Muscle of arm (tissue), 12 donors: ENCODE measurements around the gene MXRA8. TPM values are rescaled to one million over a fixed set of nuclear protein-coding genes. Genes with fewer than 3 reads are reported as not detected.

Source experiments
- DNase-seq: peaks from one replicate; pipeline ENCODE4 v3.0.0-alpha.2; 2013
- polyA plus RNA-seq, 12 donors: library from polyadenylated mRNA; unstranded; fragments of 120-200 nt; gene quantifications; one replicate each; pipeline ENCODE4 v1.2.1, GENCODE V29; 2013; ENCODE audit not compliant: insufficient read length in 12 of 12

The MXRA8 gene
- polyA plus RNA-seq, 12 donors, result 48.9 to 192 (median 66.7) TPM; not detected in 1

DNA sequence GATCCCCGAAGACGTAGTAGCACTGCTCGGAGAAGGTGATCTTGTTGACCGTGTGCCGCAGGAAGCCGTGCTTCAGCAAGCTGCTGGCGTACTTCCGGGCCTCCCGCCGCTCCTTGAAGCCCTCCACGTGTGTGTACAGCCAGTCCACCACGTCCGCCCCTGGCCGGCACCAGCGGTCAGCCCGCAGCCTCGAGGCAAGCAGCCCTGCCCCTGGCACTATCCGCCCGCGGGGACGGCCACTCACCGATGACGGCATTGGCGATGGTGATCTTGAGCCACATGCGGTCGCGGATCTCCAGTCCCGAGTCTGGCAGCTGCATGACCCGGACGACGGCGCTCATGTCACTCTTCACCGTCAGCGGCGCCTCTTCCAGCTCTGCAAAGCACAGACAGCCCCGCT, 20.1 kb downstream of the MXRA8 start:
- no peak for DNase-seq

DNA sequence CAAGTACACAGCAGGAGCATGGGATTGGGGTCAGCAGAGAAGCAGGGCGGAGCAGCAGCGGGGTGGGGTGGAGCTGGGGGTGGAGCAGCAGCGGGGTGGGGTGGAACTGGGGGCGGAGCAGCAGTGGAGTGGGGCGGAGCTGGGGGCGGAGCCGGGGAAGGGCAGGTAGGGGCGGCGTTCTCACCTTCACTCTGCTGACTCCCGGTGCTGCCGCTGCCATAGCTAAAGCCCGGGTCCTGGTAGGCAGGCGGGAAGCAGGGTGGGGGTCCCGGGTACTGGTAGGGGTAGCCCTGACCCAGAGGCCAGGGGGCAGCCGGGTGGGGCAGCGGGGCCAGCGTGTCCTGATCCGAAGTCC, 20.6 kb downstream of the MXRA8 start:
- DNase-seq, result no peak

DNA sequence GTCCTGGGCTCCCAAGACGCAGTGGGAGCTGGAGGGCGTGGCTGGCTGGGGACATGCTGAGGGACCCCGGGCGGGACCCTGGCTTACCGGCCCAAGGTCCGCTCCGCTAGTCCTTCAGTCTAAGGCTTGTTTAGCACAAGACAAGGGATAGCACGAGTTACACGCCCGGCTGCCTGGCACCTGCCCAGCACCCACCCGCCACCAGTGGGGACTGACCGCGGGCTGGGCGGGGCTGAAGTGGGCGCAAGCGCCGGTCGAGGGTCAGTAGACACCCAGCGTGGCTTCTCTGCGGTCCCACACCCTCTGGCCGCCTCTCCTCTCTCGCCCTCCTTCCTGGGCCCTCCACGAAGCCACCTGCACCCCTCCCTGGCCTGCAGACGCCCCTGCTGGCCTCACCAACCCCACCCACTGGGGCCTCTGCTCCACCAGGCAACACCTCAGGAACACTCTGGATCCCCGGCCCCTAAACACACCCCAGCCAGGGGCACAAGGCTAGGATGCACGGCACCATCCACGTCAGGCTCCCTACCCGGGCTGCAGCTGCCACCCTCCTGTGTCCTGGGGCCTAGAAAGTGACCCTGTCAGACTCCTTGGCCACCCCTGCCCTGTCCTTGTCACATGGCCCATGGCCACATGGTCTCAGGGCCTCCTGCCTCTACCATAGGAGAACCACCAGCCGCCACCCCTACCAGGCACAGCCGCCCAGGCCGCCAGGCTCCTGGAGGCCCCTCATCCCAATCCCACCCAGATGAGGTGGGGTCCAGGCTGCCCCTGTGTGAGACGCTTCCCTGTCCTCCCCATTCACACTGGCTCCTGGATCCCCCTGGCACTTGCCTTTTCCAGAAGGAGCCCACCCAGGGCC, 21.2 kb downstream of the MXRA8 start:
- DNase-seq, result no peak

DNA sequence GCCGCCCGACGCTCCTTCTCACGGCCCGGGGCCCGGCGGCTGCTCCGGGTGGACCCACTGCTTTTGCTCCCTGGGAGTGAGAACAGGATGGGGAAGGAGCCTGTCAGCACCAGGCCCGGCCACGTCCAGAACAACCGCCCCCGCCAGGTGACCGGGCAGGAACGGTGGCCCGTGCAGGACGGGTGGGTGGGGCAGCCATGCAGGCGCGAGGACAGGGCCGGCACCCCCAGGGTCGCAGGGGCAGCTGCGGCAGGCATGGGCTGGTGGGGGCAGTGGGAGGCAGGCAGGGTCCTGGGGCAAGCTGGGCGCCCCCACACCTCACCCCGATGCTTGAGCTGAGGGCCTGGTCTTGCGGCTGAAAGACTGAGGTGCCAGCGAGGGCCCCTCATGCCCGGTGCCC, 21.9 kb downstream of the MXRA8 start:
- no peak for DNase-seq

DNA sequence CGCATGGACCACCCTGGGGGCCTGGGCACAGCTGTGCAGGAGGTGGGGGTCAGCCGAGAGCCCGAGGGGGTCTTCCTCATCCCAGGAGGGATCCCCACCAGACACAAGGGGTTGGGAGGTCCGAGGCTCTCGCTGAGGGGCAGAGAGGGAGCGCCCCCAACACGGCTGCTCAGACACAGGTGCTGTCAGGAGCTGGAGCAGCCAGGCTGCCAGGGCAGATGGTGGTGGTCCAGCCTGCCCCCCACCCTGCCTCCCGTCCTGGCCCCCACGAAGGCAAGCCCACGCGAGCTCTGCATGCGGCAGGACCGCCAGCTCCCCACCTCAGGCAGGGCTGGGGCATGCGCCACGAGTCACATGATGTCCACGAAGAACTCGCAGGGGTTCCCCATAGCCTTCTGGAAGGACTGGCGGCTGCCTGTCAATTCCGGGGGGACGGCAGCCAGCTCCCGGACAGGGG, 22.5 kb downstream of the MXRA8 start:
- no peak for DNase-seq

DNA sequence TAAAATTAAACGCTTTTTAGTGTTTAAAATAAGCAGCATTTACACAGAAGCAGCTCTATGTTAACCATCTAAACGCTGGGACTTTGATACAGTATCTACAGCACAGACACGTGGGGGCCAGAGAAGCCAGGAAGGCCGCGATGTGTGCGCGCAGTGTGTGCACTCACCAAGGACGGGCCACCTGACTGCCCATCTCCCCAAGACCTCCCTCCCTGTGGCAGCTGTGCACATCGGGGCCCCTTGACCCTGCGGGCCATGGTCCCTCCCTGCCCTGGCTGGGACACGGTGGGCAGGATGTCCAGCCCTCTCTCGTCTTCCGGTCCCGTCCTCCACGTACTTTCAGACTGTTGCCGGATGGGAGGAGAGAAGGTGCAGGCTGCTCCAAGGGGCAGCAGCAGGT, 23.1 kb downstream of the MXRA8 start:
- no peak for DNase-seq

DNA sequence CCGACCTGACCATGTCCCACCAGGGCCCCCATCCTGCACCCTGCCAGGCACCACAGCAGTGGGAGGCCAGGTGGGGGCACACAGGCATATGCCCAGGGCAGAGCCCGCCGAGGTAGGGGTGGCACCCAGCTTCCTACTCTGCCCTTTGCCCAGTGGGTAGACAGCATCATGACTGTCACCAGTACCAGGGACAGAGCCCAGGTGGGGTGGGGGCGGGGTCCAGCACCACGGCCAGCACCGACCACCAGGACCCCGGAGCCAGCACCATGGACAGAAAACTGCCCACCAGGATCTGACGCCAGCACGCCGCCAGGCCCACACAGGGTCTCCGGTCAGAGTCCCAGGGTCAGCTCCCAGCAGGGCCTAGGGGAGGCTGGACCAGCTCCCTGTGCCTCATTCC, 23.5 kb downstream of the MXRA8 start:
- DNase-seq, result no peak

DNA sequence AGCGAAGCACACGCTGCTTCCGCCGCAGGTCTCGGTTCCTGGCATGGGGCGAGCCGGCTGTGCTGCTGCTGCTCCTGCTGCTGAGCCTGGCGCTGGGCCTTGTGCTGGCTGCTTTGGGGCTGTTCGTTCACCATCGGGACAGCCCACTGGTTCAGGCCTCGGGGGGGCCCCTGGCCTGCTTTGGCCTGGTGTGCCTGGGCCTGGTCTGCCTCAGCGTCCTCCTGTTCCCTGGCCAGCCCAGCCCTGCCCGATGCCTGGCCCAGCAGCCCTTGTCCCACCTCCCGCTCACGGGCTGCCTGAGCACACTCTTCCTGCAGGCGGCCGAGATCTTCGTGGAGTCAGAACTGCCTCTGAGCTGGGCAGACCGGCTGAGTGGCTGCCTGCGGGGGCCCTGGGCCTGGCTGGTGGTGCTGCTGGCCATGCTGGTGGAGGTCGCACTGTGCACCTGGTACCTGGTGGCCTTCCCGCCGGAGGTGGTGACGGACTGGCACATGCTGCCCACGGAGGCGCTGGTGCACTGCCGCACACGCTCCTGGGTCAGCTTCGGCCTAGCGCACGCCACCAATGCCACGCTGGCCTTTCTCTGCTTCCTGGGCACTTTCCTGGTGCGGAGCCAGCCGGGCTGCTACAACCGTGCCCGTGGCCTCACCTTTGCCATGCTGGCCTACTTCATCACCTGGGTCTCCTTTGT, 24.7 kb downstream of the MXRA8 start:
- DNase-seq, result no peak

DNA sequence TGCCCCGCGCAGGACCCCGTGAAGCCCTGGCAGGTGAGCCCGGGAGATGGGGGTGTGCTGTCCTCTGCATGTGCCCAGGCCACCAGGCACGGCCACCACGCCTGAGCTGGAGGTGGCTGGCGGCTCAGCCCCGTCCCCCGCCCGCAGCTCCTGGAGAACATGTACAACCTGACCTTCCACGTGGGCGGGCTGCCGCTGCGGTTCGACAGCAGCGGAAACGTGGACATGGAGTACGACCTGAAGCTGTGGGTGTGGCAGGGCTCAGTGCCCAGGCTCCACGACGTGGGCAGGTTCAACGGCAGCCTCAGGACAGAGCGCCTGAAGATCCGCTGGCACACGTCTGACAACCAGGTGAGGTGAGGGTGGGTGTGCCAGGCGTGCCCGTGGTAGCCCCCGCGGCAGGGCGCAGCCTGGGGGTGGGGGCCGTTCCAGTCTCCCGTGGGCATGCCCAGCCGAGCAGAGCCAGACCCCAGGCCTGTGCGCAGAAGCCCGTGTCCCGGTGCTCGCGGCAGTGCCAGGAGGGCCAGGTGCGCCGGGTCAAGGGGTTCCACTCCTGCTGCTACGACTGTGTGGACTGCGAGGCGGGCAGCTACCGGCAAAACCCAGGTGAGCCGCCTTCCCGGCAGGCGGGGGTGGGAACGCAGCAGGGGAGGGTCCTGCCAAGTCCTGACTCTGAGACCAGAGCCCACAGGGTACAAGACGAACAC, 25.4 kb downstream of the MXRA8 start:
- DNase-seq, result no peak

DNA sequence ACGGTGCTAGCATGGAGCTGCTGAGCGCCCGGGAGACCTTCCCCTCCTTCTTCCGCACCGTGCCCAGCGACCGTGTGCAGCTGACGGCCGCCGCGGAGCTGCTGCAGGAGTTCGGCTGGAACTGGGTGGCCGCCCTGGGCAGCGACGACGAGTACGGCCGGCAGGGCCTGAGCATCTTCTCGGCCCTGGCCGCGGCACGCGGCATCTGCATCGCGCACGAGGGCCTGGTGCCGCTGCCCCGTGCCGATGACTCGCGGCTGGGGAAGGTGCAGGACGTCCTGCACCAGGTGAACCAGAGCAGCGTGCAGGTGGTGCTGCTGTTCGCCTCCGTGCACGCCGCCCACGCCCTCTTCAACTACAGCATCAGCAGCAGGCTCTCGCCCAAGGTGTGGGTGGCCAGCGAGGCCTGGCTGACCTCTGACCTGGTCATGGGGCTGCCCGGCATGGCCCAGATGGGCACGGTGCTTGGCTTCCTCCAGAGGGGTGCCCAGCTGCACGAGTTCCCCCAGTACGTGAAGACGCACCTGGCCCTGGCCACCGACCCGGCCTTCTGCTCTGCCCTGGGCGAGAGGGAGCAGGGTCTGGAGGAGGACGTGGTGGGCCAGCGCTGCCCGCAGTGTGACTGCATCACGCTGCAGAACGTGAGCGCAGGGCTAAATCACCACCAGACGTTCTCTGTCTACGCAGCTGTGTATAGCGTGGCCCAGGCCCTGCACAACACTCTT, 26.2 kb downstream of the MXRA8 start:
- no peak for DNase-seq

DNA sequence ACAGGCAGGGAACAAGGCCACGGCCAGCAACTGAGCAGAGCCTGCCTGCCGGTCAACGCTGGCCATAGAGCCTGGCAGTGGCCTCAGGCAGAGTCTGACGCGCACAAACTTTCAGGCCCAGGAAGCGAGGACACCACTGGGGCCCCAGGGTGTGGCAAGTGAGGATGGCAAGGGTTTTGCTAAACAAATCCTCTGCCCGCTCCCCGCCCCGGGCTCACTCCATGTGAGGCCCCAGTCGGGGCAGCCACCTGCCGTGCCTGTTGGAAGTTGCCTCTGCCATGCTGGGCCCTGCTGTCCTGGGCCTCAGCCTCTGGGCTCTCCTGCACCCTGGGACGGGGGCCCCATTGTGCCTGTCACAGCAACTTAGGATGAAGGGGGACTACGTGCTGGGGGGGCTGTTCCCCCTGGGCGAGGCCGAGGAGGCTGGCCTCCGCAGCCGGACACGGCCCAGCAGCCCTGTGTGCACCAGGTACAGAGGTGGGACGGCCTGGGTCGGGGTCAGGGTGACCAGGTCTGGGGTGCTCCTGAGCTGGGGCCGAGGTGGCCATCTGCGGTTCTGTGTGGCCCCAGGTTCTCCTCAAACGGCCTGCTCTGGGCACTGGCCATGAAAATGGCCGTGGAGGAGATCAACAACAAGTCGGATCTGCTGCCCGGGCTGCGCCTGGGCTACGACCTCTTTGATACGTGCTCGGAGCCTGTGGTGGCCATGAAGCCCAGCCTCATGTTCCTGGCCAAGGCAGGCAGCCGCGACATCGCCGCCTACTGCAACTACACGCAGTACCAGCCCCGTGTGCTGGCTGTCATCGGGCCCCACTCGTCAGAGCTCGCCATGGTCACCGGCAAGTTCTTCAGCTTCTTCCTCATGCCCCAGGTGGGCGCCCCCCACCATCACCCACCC, 27.0 kb downstream of the MXRA8 start, which contains the start of gene TAS1R3:
Gene TAS1R3 (plus strand): TSS at position 213 of the 898 bp plus-strand sequence. CDS start 66 bp downstream, at position 279.
- no peak for DNase-seq

DNA sequence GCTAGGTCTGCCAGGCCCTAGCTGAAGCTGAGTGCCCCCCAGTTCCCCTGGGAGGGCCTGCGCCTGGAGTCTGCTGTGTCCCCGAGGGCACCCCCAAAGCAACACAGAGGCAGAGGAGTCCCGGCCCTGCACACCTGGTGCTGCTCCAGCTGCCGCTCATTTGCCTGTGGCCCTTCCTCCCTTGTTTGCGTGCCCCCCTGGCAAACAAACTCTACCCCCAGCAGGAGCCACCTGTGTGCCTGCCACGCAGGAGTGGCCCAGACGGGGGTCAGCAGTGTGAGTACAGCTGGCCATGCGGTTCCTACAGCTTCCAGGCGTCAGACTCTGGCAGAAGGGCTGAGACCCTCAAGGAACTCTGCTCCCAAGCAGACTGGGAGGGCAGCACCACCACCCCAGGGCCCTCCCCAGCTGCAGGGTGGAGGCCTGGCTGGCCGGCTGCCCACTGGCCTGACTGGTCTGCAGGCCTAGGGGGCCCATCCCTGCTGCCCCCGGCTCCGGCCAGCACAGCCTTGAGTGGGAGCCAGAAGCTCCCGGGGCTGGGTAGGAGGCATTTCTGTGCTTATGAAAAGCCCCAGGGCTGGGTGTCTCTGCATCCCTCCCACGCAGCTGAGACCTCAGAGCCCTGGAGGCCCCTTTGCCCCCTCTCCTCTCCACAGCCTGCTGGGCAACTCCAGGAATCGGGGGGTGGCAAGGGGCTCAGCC, 27.8 kb downstream of the MXRA8 start:
- DNase-seq, result no peak

DNA sequence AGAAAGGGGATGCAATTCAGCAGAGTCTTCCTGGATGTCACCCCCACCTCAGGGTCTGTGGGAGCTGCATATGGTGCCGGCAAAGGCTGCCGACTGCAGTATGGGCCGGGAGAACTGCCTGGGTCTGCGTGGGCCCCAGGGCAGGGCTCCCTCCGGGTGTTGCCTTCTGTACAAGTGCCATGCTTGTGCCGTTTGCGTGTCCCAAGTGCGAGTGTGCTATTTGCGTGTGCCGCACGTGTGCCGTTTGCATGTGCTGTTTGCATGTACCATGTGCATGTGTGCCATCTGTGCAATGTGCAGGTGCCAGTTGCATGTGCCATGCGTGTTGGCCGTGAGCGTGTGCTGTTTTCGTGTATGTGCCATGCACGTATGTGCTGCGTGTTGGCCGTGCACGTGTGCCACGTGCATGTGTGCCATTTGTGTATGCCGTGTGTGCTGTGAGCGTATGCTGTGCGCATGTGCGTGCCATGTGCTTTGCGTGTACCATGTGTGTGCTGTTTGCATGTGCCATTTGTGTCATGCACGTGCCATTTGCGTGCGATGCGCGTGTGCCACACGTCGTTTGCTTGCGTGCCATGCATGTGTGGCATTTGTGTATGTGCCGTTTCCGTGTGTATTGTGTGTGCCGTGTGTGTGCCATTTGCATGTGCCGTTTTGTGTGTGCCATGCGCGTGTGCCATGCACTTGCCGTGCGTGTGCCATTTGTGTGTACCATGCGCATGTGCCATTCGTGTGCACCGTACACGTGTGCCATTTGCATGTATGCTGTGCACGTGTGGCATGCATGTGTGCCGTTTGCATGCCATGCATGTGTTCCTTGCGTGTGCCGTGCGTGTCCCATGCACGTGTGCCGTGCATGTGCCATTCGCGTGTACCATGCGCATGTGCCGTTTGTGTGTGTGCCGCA, 28.8 kb downstream of the MXRA8 start:
- DNase-seq, result no peak

DNA sequence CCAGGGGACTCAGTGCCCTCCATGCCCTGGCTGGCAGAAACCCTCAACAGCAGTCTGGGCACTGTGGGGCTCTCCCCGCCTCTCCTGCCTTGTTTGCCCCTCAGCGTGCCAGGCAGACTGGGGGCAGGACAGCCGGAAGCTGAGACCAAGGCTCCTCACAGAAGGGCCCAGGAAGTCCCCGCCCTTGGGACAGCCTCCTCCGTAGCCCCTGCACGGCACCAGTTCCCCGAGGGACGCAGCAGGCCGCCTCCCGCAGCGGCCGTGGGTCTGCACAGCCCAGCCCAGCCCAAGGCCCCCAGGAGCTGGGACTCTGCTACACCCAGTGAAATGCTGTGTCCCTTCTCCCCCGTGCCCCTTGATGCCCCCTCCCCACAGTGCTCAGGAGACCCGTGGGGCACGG, 30.1 kb downstream of the MXRA8 start:
- DNase-seq, result no peak

DNA sequence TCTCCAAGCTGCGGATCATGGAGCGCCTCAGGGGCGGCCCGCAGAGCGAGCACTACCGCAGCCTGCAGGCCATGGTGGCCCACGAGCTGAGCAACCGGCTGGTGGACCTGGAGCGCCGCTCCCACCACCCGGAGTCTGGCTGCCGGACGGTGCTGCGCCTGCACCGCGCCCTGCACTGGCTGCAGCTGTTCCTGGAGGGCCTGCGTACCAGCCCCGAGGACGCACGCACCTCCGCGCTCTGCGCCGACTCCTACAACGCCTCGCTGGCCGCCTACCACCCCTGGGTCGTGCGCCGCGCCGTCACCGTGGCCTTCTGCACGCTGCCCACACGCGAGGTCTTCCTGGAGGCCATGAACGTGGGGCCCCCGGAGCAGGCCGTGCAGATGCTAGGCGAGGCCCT, 31.1 kb downstream of the MXRA8 start:
- no peak for DNase-seq

DNA sequence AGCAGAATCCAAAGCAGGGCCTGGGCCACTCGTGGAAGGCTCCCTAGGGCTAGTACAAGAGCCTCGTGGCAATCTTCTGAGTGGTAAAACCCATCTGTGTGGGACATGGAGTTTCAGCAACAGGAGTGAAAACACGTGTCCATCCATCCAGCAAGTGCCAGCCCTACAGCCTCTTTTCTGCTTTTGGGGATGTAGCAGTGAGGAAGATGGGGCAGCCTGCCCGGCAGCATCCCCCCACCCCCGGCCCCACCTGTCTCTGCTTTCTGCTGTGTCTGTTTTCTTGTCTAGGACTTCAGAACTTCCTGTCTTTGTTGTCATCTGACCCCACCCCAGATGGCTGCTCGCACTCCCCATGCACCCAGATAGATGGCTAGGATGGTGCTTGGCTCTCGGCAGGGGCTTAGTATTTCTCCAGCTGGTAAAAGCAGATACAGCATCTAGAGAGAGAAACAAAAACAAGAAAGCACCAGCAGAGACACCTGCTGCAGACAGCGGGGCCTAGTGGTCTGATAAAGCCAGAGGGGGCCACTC, 32.2 kb downstream of the MXRA8 start:
- no peak for DNase-seq

DNA sequence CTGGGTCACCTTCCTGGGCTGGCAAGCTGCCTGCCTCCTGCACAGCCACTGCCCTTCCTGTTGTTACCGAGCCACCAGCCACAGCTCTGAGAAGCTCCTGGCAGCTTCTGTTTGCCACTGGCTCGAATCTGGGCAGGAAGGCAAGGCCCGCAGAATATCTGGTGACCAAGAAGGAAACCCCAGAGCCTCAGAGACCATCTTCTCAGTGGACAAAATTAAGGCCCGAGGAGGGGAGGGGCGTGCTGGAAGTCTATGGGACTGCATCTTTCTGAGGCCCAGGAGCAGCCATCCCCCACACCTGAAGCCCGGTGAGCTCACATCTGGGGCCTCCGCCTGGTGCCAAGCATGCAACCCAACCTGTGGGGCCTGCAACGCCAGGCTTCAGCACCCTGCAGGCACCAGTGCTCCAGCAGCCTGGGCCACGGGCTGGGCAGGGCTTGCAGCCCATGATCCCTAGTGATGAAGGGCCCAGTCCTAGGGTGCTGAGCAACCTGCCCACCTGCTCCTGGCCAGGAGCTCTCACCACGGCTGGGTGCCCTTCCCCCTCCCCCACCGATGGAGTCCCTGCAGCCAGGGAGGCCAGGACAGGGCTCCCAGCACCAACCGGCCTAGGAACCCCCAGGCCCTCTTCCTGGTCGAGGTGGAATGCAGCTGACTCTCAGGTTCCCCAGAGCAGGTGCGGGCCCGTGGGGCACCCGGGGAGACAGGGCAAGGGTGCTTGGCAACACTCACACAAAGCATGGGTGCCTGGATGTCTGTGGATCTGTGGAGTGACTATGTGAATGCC, 32.9 kb downstream of the MXRA8 start:
- no peak for DNase-seq
